Spleen (tissue), 11 donors: ENCODE measurements around the gene RNF126. TPM values are rescaled to one million over a fixed set of nuclear protein-coding genes. Genes with fewer than 3 reads are reported as not detected.
"Not testable (repeated sequence)": the region's sequence is repeated elsewhere in the genome, so short reads cannot be mapped to it uniquely, and the experiment has no call there.

Source experiments
- DNase-seq: peaks from one replicate; pipeline ENCODE4 v3.0.0-alpha.2; 2020
- H3K27ac ChIP-seq, 8 donors: fragments of 200-600 bp; sonication (generic) in 7 of 8; 1 replicate in 4 of 8; 2 replicates in 4 of 8; pipeline versions ENCODE4 v1.5.0 to v1.8.0; 2016 to 2021; ENCODE audit warnings: inconsistent platforms in 4 of 8, mild to moderate bottlenecking in 4 of 8, moderate library complexity in 1 of 8
- H3K27me3 ChIP-seq, 7 donors: fragments of 200-600 bp; sonication (generic) in 6 of 7; replicated peaks in 1 of 7; 1 replicate in 4 of 7; 2 replicates in 3 of 7; pipeline versions ENCODE4 v1.5.0 to v1.8.0; 2016 to 2021; ENCODE audit warnings: inconsistent platforms in 3 of 7, mild to moderate bottlenecking in 1 of 7
- H3K36me3 ChIP-seq, 6 donors: fragments of 200-600 bp; sonication (generic) in 5 of 6; 1 replicate in 4 of 6; 2 replicates in 2 of 6; pipeline versions ENCODE4 v1.5.0 to v1.8.0; 2016 to 2021; ENCODE audit warnings: inconsistent platforms in 2 of 6
- H3K4me1 ChIP-seq, 6 donors: fragments of 200-600 bp; sonication (generic) in 5 of 6; 1 replicate in 3 of 6; 2 replicates in 3 of 6; pipeline versions ENCODE4 v1.5.0 to v1.8.0; 2016 to 2021; ENCODE audit warnings: inconsistent platforms in 3 of 6
- H3K4me3 ChIP-seq, 8 donors: fragments of 200-600 bp; sonication (generic) in 7 of 8; 1 replicate in 4 of 8; 2 replicates in 4 of 8; pipeline versions ENCODE4 v1.5.0 to v1.8.0; 2016 to 2021; ENCODE audit warnings: inconsistent platforms in 4 of 8, mild to moderate bottlenecking in 4 of 8, moderate library complexity in 2 of 8
- H3K9me3 ChIP-seq, 8 donors: fragments of 200-600 bp; sonication (generic) in 7 of 8; 1 replicate in 4 of 8; 2 replicates in 4 of 8; pipeline versions ENCODE4 v1.5.0 to v1.8.0; 2016 to 2021; ENCODE audit warnings: inconsistent platforms in 4 of 8
- CTCF ChIP-seq, 11 experiments: fragments of 200-600 bp in 7 of 11; fragments of 450-650 bp in 4 of 11; sonication (generic) in 4 of 11; IDR thresholded peaks in 8 of 11; conservative IDR thresholded peaks in 3 of 11; 1 replicate in 7 of 11; 2 replicates in 4 of 11; pipeline versions ENCODE4 v1.4.0 to v1.8.0; 2016 to 2021; ENCODE audit warnings: antibody characterized with exemption in 11 of 11, inconsistent platforms in 4 of 11, mild to moderate bottlenecking in 1 of 11
- POLR2A ChIP-seq, 3 donors: fragments of 450-650 bp; IDR thresholded peaks; one replicate each; pipeline ENCODE4 v1.5.1; 2017; ENCODE audit warnings: antibody characterized with exemption in 3 of 3, mild to moderate bottlenecking in 1 of 3
- POLR2AphosphoS5 ChIP-seq, 3 donors: sonication (generic); formaldehyde crosslinking; IDR thresholded peaks; one replicate each; pipeline ENCODE4 v1.5.1; 2017; ENCODE audit warnings: antibody characterized with exemption in 3 of 3
- WGBS, 5 donors: extraction: QIAGEN DNeasy Blood & Tissue Kit in 3 of 5; methylation state at CpG; one replicate each; pipeline versions ENCODE4 v1.1.5 to v1.1.7; 2013 to 2018; 5-methylcytosine and 5-hydroxymethylcytosine counted together
- intact Hi-C: fragments of 100-400 bp; cut with DNase I; formaldehyde crosslinking; loops from one replicate; pipeline ENCODE4 v1.15.0; 2023; ENCODE audit warnings: low total_unique reads
- polyA plus RNA-seq, 3 donors: library from polyadenylated mRNA; stranded (reverse); fragments of 200-250 nt; gene quantifications; one replicate each; pipeline ENCODE4 v1.2.1, GENCODE V29; 2013
- total RNA-seq, 7 donors: library from RNA; depleted of rRNA in 3 of 7; stranded (reverse); fragments of >200 nt in 3 of 7; fragmentation: NEBNext Ultra II Directional in 4 of 7; extraction: Animal tissue kit (Norgen Biotek cat#: 25700) in 4 of 7; gene quantifications; one replicate each; pipeline versions ENCODE4 v1.1.0 to v1.2.1, GENCODE V29; 2016 to 2021
- donor health status: healthy with polysubstance abuse.
- donor health status: DM: no; HTN: no; CAD: no; lungs with moderate emphysema.
- donor health status: DM: no; HTN: no; CAD: no.
- donor health status: Bipolar disorder and iron deficiency.
- donor health status: healthy.
- donor health status: DM: no; HTN: no; CAD: no.
- donor health status: DM: yes; HTN: yes; CAD: no.

The RNF126 gene
- total and polyA plus RNA-seq, 10 donors, result 38.1 to 95.1 (median 54.8) TPM

GRCh38 chr19:608155-609003 is 54.6 kb downstream of the RNF126 start:
- WGBS, 5 donors, result 76 to 86% (median 82%) methylated on average over 25 to 30 of the region's 30 CpGs
- H3K27me3 ChIP-seq, result peaks cover 0 to 13% (median 0%) of the 10 kb centered on the region in 7 donors
- peak overlapping the region in 3 of 8 donors; percentile 85 to 89 (median 87) for H3K27ac ChIP-seq
- intact Hi-C loops, result no loop called here
- H3K4me3 ChIP-seq, result peak overlapping the region in 1 of 8 donors; percentile 71
- no peaks in the 10 kb centered on the region for H3K9me3 ChIP-seq
- DNase-seq, result no peak
- no peak for TF ChIP-seq CTCF (IDR thresholded peaks at IDR 0.05 in 8 of 11, conservative IDR thresholded peaks at IDR 0.05 in 3 of 11)
- no peak for TF ChIP-seq POLR2A (IDR thresholded peaks at IDR 0.05)
- no peak for TF ChIP-seq POLR2AphosphoS5 (IDR thresholded peaks at IDR 0.05)
- peaks cover 22 to 37% (median 34%) of the 10 kb centered on the region in 6 donors for H3K4me1 ChIP-seq
- H3K36me3 ChIP-seq, result no peaks in the 10 kb centered on the region

DNA sequence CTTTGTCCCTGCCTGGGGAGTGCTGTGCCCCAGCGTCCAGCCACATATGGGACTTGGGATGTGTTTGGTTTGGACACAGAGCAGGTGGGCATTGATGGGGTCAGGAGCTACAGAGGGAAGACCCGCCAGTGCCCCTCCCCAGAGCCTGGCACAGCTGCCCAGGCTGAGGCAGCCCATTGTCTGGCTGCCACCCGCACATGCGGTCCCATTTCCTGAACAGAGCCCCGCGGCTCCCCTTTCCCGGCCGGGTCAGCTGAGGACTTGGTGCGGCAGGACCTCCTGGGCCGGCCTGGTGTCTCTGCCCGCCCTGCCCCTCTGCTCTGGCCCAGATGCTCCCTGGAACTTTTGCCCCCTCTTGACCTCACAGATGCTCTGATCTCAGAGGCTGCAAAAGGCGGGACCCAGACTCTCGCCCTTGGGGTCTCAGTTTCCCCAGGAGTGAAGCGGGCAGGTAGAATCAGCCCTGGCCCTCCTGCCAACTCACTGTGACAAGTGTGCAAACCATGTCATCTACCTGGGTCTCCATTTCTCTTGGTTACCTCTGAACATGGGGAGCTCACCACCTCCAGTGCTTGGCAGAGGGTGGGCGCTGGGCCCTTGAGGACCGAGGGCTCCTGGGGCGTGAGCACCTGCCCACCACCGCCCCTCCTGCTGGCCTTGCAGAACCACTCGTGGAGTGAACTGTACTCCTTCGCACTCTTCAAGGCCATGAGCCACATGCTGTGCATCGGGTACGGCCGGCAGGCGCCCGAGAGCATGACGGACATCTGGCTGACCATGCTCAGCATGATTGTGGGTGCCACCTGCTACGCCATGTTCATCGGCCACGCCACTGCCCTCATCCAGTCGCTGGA is 55.5 kb downstream of the RNF126 start:
- no peak overlapping the region for H3K27ac ChIP-seq
- H3K4me3 ChIP-seq, result no peak overlapping the region
- H3K27me3 ChIP-seq, result peaks cover 0 to 6% (median 0%) of the 10 kb centered on the region in 7 donors
- no peaks in the 10 kb centered on the region for H3K36me3 ChIP-seq
- intact Hi-C loops, result no loop called here
- TF ChIP-seq POLR2A (IDR thresholded peaks at IDR 0.05) (no peak), POLR2AphosphoS5 (IDR thresholded peaks at IDR 0.05) (no peak), CTCF (IDR thresholded peaks at IDR 0.05 in 8 of 11, conservative IDR thresholded peaks at IDR 0.05 in 3 of 11) (no peak)
- H3K4me1 ChIP-seq, result peaks cover 22 to 37% (median 34%) of the 10 kb centered on the region in 6 donors
- 81 to 96% (median 84%) methylated on average over 7 to 30 of the region's 30 CpGs for WGBS, 5 donors
- H3K9me3 ChIP-seq, result no peaks in the 10 kb centered on the region
- no peak for DNase-seq

DNA sequence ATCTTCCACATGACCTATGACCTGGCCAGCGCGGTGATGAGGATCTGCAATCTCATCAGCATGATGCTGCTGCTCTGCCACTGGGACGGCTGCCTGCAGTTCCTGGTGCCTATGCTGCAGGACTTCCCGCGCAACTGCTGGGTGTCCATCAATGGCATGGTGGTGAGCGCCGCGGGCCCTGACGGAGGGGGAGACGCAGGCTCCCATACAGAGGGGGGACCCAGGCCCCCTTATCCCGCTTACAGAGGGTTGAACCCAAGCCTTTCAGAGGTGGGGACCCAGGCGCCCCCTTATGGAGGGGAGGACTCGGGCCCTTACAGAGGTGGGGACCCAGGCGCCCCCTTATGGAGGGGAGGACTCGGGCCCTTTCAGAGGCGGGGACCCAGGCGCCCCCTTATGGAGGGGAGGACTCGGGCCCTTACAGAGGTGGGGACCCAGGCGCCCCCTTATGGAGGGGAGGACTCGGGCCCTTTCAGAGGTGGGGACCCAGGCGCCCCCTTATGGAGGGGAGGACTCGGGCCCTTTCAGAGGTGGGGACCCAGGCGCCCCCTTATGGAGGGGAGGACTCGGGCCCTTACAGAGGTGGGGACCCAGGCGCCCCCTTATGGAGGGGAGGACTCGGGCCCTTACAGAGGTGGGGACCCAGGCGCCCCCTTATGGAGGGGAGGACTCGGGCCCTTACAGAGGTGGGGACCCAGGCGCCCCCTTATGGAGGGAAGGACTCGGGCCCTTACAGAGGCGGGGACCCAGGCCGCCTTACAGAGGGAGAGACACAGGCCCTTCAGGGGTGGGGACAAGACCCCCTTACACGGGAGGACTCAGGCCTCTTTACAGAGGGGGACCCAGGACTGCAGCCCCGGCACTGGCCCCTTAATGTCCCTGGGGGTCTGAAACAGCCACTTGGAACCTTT is 57.7 kb downstream of the RNF126 start:
- DNase-seq, H3K9me3 ChIP-seq: not testable (repeated sequence)
- 64 to 86% (median 84%) methylated on average over 18 to 32 of the region's 34 CpGs for WGBS, 5 donors

GRCh38 chr19:604355-604754 is 58.7 kb downstream of the RNF126 start:
- WGBS, 5 donors, result 84 to 89% (median 86%) methylated on average over 10 to 11 of the region's 11 CpGs
- Histone ChIP-seq H3K4me3 (no peak overlapping the region), H3K9me3 (peaks cover 0 to 5% (median 0%) of the 10 kb centered on the region in 8 donors), H3K27me3 (no peaks in the 10 kb centered on the region), H3K27ac (no peak overlapping the region), H3K36me3 (no peaks in the 10 kb centered on the region), H3K4me1 (peaks cover under 1 to 12% (median 9%) of the 10 kb centered on the region in 6 donors)
- TF ChIP-seq POLR2A (IDR thresholded peaks at IDR 0.05), result no peak
- TF ChIP-seq CTCF (IDR thresholded peaks at IDR 0.05 in 8 of 11, conservative IDR thresholded peaks at IDR 0.05 in 3 of 11), result no peak
- no peak for TF ChIP-seq POLR2AphosphoS5 (IDR thresholded peaks at IDR 0.05)
- DNase-seq, result no peak
- intact Hi-C loops, result no loop called here

More for the DNA sequence above, 57.7 kb downstream of the RNF126 start:
- peaks cover 10 to 22% (median 19%) of the 10 kb centered on the region in 6 donors for H3K4me1 ChIP-seq
- H3K27ac ChIP-seq, H3K4me3 ChIP-seq, H3K27me3 ChIP-seq, H3K36me3 ChIP-seq, intact Hi-C loops: not testable (repeated sequence)

DNA sequence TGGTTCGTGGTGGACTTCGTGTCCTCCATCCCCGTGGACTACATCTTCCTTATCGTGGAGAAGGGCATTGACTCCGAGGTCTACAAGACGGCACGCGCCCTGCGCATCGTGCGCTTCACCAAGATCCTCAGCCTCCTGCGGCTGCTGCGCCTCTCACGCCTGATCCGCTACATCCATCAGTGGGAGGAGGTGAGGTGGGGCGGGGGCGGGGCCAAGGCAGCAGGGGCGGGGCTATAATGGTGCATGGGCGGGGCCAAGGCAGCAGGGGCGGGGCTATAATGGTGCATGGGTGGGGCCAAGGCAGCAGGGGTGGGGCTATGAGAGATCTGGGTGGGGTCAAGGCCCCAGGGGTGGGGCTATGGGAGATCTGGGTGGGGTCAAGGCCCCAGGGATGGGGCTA is 59.2 kb downstream of the RNF126 start:
- 90 to 95% (median 91%) methylated on average over 15 to 20 of the region's 20 CpGs for WGBS, 5 donors
- intact Hi-C loops, H3K27me3 ChIP-seq, H3K9me3 ChIP-seq, H3K27ac ChIP-seq, H3K4me3 ChIP-seq, H3K36me3 ChIP-seq, DNase-seq, H3K4me1 ChIP-seq: not testable (repeated sequence)

GRCh38 chr19:603302-603639 is 59.7 kb downstream of the RNF126 start:
- H3K27me3 ChIP-seq, H3K4me3 ChIP-seq, intact Hi-C loops, H3K36me3 ChIP-seq, H3K9me3 ChIP-seq, H3K27ac ChIP-seq, DNase-seq, H3K4me1 ChIP-seq: not testable (repeated sequence)
- WGBS, 5 donors, result 74 to 96% (median 86%) methylated on average over 10 to 13 of the region's 13 CpGs
